Stomach (tissue), 9 donors: ENCODE measurements around the gene MLYCD. TPM values are rescaled to one million over a fixed set of nuclear protein-coding genes. Genes with fewer than 3 reads are reported as not detected.

Source experiments
- DNase-seq, 2 donors: peaks; one replicate each; pipeline versions ENCODE4 v3.0.0 to v3.0.0-alpha.2; 2013 to 2019
- H3K27ac ChIP-seq, 5 donors: fragments of 200-600 bp in 4 of 5; sonication (generic) in 4 of 5; one replicate each; pipeline ENCODE4 v1.5.1; 2013 to 2019; ENCODE audit warnings: mild to moderate bottlenecking in 1 of 5, moderate library complexity in 1 of 5
- H3K27me3 ChIP-seq, 3 donors: fragments of 200-600 bp; sonication (generic); one replicate each; pipeline ENCODE4 v1.5.1; 2017 to 2019; ENCODE audit warnings: mixed run types in 1 of 3
- H3K36me3 ChIP-seq, 4 donors: fragments of 200-600 bp; sonication (generic); 1 replicate in 3 of 4; 2 replicates in 1 of 4; pipeline ENCODE4 v1.5.1; 2016 to 2019
- H3K4me1 ChIP-seq, 4 donors: fragments of 200-600 bp; sonication (generic); one replicate each; pipeline ENCODE4 v1.5.1; 2016 to 2019
- H3K4me3 ChIP-seq, 4 donors: fragments of 200-600 bp; sonication (generic) in 3 of 4; one replicate each; pipeline ENCODE4 v1.5.1; 2016 to 2019; ENCODE audit warnings: mild to moderate bottlenecking in 1 of 4
- H3K9me3 ChIP-seq, 4 donors: fragments of 200-600 bp; sonication (generic); one replicate each; pipeline ENCODE4 v1.5.1; 2016 to 2019
- CTCF ChIP-seq, 7 experiments: fragments of 450-650 bp in 4 of 7; fragments of 200-600 bp in 3 of 7; sonication (generic) in 3 of 7; IDR thresholded peaks; one replicate each; pipeline ENCODE4 v1.5.1; 2016 to 2019; ENCODE audit warnings: antibody characterized with exemption in 7 of 7, control low read depth in 2 of 7, mild to moderate bottlenecking in 1 of 7
- EP300 ChIP-seq: sonication (generic); formaldehyde crosslinking; IDR thresholded peaks from one replicate; pipeline ENCODE4 v1.6.1; 2017; ENCODE audit warnings: antibody characterized with exemption
- POLR2A ChIP-seq, 4 donors: fragments of 450-650 bp; IDR thresholded peaks; one replicate each; pipeline ENCODE4 v1.6.1; 2016; ENCODE audit warnings: antibody characterized with exemption in 4 of 4, control low read depth in 2 of 4, mild to moderate bottlenecking in 1 of 4, moderate library complexity in 1 of 4
- POLR2AphosphoS5 ChIP-seq, 3 donors: sonication (generic); formaldehyde crosslinking; IDR thresholded peaks; one replicate each; pipeline ENCODE4 v1.6.1; 2016; ENCODE audit warnings: antibody characterized with exemption in 3 of 3
- WGBS, 5 donors: extraction: QIAGEN DNeasy Blood & Tissue Kit in 3 of 5; methylation state at CpG; one replicate each; pipeline versions ENCODE4 v1.1.5 to v1.1.7; 2013 to 2018; 5-methylcytosine and 5-hydroxymethylcytosine counted together
- intact Hi-C: fragments of 100-400 bp; cut with DNase I; formaldehyde crosslinking; loops from one replicate; pipeline ENCODE4 v1.15.1; 2023; ENCODE audit warnings: low total_unique reads
- polyA plus RNA-seq, 3 donors: library from polyadenylated mRNA; stranded (reverse); fragments of 200-250 nt; gene quantifications; one replicate each; pipeline ENCODE4 v1.2.3, GENCODE V29; 2013
- total RNA-seq, 5 donors: library from RNA; depleted of rRNA; stranded (reverse); fragments of >200 nt; gene quantifications; one replicate each; pipeline versions ENCODE4 v1.1.0 to v1.2.3, GENCODE V29; 2014 to 2016
- donor health status: healthy with polysubstance abuse.
- donor health status: Bipolar disorder and iron deficiency.
- donor health status: healthy.

Gene MLYCD
- total and polyA plus RNA-seq, 8 donors = 2.9 to 43.8 (median 14.4) TPM

- TF ChIP-seq EP300 (no peak), CTCF (IDR thresholded peaks at IDR 0.05) (no peak), POLR2A (IDR thresholded peaks at IDR 0.05) (no peak), POLR2AphosphoS5 (IDR thresholded peaks at IDR 0.05) (no peak)
- no peak overlapping the region for H3K4me3 ChIP-seq
- H3K4me1 ChIP-seq = no peaks in the 10 kb centered on the region
- no peak overlapping the region for H3K27ac ChIP-seq
- WGBS, 5 donors = 72 to 79% (median 73%) methylated on average over 8 of the region's 8 CpGs
- H3K36me3 ChIP-seq = no peaks in the 10 kb centered on the region
- intact Hi-C loops = no loop called here
- peaks cover 0 to 11% (median 0%) of the 10 kb centered on the region in 3 donors for H3K27me3 ChIP-seq
- DNase-seq = no peak
- no peaks in the 10 kb centered on the region for H3K9me3 ChIP-seq
Measured at GRCh38 chr16:83859265-83859664, 39.6 kb upstream of the MLYCD start.

- 65 to 79% (median 70%) methylated on average over 7 of the region's 7 CpGs for WGBS, 5 donors
- H3K36me3 ChIP-seq = no peaks in the 10 kb centered on the region
- H3K4me1 ChIP-seq = no peaks in the 10 kb centered on the region
- no peak overlapping the region for H3K27ac ChIP-seq
- intact Hi-C loops = no loop called here
- TF ChIP-seq EP300 (no peak), POLR2A (IDR thresholded peaks at IDR 0.05) (no peak), CTCF (IDR thresholded peaks at IDR 0.05) (no peak), POLR2AphosphoS5 (IDR thresholded peaks at IDR 0.05) (no peak)
- DNase-seq = no peak
- H3K27me3 ChIP-seq = peaks cover 0 to 6% (median 0%) of the 10 kb centered on the region in 3 donors
- H3K4me3 ChIP-seq = no peak overlapping the region
- H3K9me3 ChIP-seq = no peaks in the 10 kb centered on the region
Measured at GRCh38 chr16:83862661-83863060, 36.3 kb upstream of the MLYCD start.

GRCh38 chr16:83863682-83864081 lies 35.2 kb upstream of the MLYCD start:
- TF ChIP-seq POLR2A (IDR thresholded peaks at IDR 0.05) (no peak), EP300 (no peak), POLR2AphosphoS5 (IDR thresholded peaks at IDR 0.05) (no peak), CTCF (IDR thresholded peaks at IDR 0.05) (no peak)
- DNase-seq = no peak
- intact Hi-C loops = no loop called here
- Histone ChIP-seq H3K4me1 (no peaks in the 10 kb centered on the region), H3K4me3 (no peak overlapping the region), H3K36me3 (no peaks in the 10 kb centered on the region), H3K27ac (no peak overlapping the region), H3K9me3 (no peaks in the 10 kb centered on the region), H3K27me3 (peaks cover 0 to 6% (median 0%) of the 10 kb centered on the region in 3 donors)
- WGBS, 5 donors = 75 to 100% (median 84%) methylated on average over 1 of the region's 1 CpG

GRCh38 chr16:83870830-83871229 lies 28.1 kb upstream of the MLYCD start:
- H3K36me3 ChIP-seq = no peaks in the 10 kb centered on the region
- peaks cover 0 to 6% (median 0%) of the 10 kb centered on the region in 3 donors for H3K27me3 ChIP-seq
- no peak for TF ChIP-seq POLR2AphosphoS5 (IDR thresholded peaks at IDR 0.05)
- no peak for TF ChIP-seq CTCF (IDR thresholded peaks at IDR 0.05)
- TF ChIP-seq POLR2A (IDR thresholded peaks at IDR 0.05) = no peak
- TF ChIP-seq EP300 = no peak
- H3K27ac ChIP-seq = no peak overlapping the region
- H3K4me3 ChIP-seq = no peak overlapping the region
- intact Hi-C loops = no loop called here
- no peak for DNase-seq
- H3K9me3 ChIP-seq = no peaks in the 10 kb centered on the region
- whole genome bisulfite sequencing, 5 donors = 67 to 80% (median 77%) methylated on average over 5 of the region's 5 CpGs
- H3K4me1 ChIP-seq = no peaks in the 10 kb centered on the region
